GM12875 (cell line): Measurements from ENCODE around the gene RPL18A.

ENCODE experiments used
- H3K4me3 ChIP-seq: one replicate; pipeline ENCODE4 v1.5.1; 2011; ENCODE audit warnings: low read depth, low read length, control low read depth
- TF ChIP-seq, protein P1 (sequence below): IDR thresholded peaks from 2 replicates; pipeline ENCODE4 v1.5.1; 2011; ENCODE audit warnings: low read depth, mild to moderate bottlenecking, control low read depth, inconsistent platforms, low read length, moderate library complexity, borderline replicate concordance; ENCODE audit not compliant: insufficient read depth

Gene RPL18A

DNA sequence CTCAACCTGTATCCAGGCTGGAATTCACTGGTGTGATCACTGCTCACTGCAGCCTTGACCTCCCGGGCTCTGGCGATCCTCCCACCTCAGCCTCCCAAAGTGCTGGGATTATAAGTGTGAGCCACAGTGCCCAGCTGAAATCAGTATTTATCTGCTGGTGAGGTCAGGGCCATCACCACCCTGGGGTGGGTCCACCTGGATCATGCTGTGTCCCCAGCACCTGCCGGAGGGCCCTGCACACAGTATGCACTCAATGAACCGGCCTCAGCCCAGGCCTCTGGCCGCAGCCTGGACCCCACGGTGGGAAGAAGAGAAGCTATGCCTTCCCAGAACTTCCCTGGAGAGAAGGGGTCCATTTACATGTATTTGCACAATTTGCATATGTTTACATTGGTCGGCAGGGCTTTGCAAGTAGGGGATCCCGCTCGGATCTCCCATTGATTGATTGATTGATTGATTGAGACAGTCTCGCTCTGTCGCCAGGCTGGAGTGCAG lies 9.5 kb downstream of the RPL18A start:
- no peak overlapping the region for H3K4me3 ChIP-seq
- TF ChIP-seq, protein P1, sequence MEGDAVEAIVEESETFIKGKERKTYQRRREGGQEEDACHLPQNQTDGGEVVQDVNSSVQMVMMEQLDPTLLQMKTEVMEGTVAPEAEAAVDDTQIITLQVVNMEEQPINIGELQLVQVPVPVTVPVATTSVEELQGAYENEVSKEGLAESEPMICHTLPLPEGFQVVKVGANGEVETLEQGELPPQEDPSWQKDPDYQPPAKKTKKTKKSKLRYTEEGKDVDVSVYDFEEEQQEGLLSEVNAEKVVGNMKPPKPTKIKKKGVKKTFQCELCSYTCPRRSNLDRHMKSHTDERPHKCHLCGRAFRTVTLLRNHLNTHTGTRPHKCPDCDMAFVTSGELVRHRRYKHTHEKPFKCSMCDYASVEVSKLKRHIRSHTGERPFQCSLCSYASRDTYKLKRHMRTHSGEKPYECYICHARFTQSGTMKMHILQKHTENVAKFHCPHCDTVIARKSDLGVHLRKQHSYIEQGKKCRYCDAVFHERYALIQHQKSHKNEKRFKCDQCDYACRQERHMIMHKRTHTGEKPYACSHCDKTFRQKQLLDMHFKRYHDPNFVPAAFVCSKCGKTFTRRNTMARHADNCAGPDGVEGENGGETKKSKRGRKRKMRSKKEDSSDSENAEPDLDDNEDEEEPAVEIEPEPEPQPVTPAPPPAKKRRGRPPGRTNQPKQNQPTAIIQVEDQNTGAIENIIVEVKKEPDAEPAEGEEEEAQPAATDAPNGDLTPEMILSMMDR, result no peak

DNA sequence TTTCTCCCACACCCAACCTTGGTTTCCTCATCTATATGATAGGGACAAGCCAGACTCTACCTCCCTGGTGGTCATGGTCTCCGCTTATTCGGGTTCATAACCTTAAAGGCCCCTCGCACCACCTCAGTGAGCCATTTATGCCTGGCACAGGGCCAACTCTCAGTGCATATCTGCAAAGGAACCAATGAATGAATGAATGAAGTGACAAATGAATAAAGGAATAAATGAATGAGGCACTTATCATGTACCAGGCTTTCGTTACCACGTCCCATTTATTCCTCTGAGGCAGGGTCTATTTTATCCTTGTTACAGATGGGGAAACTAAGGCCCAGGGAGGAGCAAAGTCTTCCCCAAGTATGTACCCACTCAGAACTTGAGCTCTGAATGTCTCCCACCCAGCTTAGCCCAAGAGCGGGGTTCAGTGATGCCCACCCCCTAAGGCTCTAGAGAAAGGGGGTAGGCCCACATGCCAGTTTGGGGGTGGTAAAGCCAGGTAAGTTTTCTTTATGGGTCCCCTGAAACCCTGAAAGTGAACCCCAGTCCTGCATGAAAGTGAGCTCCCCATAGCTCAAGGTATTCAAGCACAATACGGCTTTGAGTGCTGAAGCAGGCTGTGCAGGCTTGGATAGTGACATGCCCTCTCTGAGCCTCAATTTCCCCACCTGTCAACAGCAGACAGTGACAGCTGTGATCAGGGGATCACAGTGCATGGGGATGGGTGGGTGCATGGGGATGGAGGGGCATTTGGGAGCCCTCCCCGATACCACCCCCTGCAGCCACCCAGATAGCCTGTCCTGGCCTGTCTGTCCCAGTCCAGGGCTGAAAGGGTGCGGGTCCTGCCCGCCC lies 11.5 kb downstream of the RPL18A start:
- H3K4me3 ChIP-seq, result no peak overlapping the region
- TF ChIP-seq, protein P1, result no peak

DNA sequence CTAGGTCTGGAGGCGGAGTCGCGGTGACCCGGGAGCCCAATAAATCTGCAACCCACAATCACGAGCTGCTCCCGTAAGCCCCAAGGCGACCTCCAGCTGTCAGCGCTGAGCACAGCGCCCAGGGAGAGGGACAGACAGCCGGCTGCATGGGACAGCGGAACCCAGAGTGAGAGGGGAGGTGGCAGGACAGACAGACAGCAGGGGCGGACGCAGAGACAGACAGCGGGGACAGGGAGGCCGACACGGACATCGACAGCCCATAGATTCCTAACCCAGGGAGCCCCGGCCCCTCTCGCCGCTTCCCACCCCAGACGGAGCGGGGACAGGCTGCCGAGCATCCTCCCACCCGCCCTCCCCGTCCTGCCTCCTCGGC lies 12.2 kb downstream of the RPL18A start, which contains the start of gene SLC5A5:
SLC5A5 (plus strand) TSS at position 68 of the 373 bp plus-strand sequence. CDS start 375 bp downstream, outside the sequence.
- TF ChIP-seq, protein P1, result no peak
- H3K4me3 ChIP-seq, result no peak within 1 kb of the TSS

DNA sequence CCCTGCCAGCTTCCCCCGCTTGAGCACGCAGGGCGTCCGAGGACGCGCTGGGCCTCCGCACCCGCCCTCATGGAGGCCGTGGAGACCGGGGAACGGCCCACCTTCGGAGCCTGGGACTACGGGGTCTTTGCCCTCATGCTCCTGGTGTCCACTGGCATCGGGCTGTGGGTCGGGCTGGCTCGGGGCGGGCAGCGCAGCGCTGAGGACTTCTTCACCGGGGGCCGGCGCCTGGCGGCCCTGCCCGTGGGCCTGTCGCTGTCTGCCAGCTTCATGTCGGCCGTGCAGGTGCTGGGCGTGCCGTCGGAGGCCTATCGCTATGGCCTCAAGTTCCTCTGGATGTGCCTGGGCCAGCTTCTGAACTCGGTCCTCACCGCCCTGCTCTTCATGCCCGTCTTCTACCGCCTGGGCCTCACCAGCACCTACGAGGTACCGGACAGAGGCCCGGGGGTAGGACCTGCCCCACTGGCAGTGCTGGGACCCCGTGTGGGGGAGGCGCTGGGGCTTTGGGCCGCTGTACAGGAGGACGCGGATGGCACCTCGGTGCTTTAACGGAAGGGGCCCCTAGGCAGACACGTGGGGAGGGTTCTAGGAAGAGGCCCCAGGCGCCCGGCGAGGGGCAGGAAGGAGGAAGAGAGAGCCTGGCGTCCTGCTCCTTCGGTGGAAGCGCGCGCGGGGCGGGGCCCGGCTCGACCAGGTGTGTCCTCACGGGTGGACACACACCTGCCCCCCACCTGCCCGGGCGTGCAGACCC lies 12.7 kb downstream of the RPL18A start:
- TF ChIP-seq, protein P1, result no peak
- H3K4me3 ChIP-seq, result no peak overlapping the region

DNA sequence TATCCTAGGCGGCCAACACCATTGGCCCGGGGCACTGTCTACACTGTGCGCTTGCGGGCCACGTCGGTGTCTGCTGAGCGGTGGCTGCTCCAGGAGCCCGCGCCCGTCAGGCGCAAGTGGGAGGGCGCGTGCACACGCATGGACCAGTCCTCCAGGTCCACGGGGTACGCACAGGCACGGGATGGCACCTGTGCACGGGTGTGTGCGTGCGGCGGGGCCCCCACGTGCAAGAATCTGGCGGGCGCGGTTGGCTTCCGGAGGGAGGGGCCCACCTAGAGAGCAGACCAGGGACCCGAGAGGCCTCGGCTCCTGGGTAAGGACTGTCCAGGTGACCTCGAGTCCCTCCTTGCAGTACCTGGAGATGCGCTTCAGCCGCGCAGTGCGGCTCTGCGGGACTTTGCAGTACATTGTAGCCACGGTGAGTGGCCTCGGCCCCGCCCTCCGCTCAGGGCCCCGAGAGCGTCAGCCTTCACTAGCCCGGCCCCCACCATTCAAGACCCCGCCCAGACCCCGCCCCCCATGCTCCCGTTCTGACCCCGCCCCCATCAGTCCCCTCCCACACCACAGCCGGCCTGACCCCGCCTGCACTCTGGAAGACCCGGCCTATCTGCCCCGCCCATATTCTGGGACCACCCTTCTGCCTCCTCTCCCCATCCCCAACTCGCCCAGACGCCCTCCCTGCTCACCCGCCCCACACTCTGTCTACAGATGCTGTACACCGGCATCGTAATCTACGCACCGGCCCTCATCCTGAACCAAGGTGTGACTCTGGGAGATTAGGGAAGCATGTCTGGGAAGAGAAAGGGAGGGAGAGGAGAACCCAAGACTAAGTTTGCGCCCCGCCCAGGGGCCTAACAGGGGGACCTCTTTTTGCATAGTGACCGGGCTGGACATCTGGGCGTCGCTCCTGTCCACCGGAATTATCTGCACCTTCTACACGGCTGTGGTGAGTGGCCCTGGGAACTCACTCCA lies 14.4 kb downstream of the RPL18A start:
- TF ChIP-seq, protein P1, result no peak

DNA sequence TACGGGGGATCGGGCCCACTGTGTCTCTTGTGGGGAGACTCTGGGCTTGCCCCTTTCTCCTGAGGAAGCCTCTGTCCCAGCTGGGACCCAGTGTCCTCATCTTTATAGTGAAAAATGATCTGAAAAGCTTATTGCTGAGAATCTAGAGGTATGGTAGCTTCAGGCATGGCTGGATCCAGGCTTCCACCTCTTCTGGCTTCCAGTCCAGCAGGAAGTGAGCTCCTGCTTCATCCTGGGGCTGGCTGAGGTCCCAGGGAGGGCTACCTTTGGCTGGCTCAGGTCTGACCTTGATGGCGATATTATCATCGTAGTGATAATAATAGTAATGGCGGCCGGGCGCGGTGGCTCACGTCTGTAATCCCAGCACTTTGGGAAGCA lies 15.0 kb downstream of the RPL18A start:
- TF ChIP-seq, protein P1, result no peak
- no peak overlapping the region for H3K4me3 ChIP-seq

More for the DNA sequence above, 14.4 kb downstream of the RPL18A start:
- H3K4me3 ChIP-seq, result no peak overlapping the region
